Panc1 (cell line): ENCODE measurements around the gene WDR77. TPM values are rescaled to one million over a fixed set of nuclear protein-coding genes. Genes with fewer than 3 reads are reported as not detected.

Experiments used
- ATAC-seq: fragments of 200-7000 bp; cut with Tn5 transposase; 2 replicates; pipeline ENCODE4 v1.9.1; 2020; ENCODE audit warnings: mild to moderate bottlenecking, moderate library complexity
- BruUV-seq: library from RNA; stranded (reverse); fragments of 400-500 nt; replicated peaks from 2 replicates; lab custom pipeline; 2021; lab: Mats Ljungman, UMichigan
- CTCF ChIA-PET: fragments of 300-600 bp; sonication (Branson Sonifier 250); formaldehyde crosslinking; loops from one replicate; lab custom pipeline; 2022; ENCODE audit warnings: antibody characterized with exemption; lab: Charles Lee
- POLR2A ChIA-PET: fragments of 300-600 bp; sonication (Branson Sonifier 250); formaldehyde crosslinking; loops from one replicate; lab custom pipeline; 2022; ENCODE audit warnings: antibody characterized with exemption; lab: Charles Lee
- DNase-seq: peaks from one replicate; pipeline ENCODE4 v3.0.0-alpha.2; 2010; ENCODE audit warnings: low read depth, low spot score
- H3K27ac ChIP-seq: 2 replicates; pipeline ENCODE4 v1.5.1; 2011; ENCODE audit warnings: mild to moderate bottlenecking, low read length, inconsistent platforms
- H3K27me3 ChIP-seq: fragments of 200-500 bp; sonication (Bioruptor generic); 2 replicates; pipeline ENCODE4 v1.6.0; 2014; ENCODE audit warnings: low read length, inconsistent platforms; ENCODE audit not compliant: control insufficient read depth, insufficient read depth
- H3K36me3 ChIP-seq: fragments of 200-500 bp; sonication (Bioruptor generic); 2 replicates; pipeline ENCODE4 v1.5.1; 2014; ENCODE audit warnings: inconsistent platforms, mild to moderate bottlenecking, low read length, moderate library complexity; ENCODE audit not compliant: control insufficient read depth, insufficient read depth
- H3K4me1 ChIP-seq: 2 replicates; pipeline ENCODE4 v1.5.1; 2011; ENCODE audit warnings: inconsistent platforms, mild to moderate bottlenecking, low read length, moderate library complexity; ENCODE audit not compliant: control insufficient read depth, insufficient read depth
- H3K4me3 ChIP-seq, 2 experiments: 2 replicates each; pipeline ENCODE4 v1.5.1; 2011 to 2012; ENCODE audit warnings: low read depth in 2 of 2, low read length in 2 of 2, mild to moderate bottlenecking in 2 of 2, inconsistent platforms in 1 of 2, moderate library complexity in 1 of 2
- H3K9me3 ChIP-seq: fragments of 200-500 bp; sonication (Bioruptor generic); 2 replicates; pipeline ENCODE4 v1.5.1; 2014; ENCODE audit warnings: low read depth, mild to moderate bottlenecking, inconsistent platforms, low read length, moderate library complexity; ENCODE audit not compliant: control insufficient read depth, insufficient read depth
- POLR2AphosphoS5 ChIP-seq: IDR thresholded peaks from 2 replicates; pipeline ENCODE4 v1.6.1; 2012; ENCODE audit warnings: mild to moderate bottlenecking, low read depth, low read length, moderate library complexity
- SIN3A ChIP-seq: IDR thresholded peaks from 2 replicates; pipeline ENCODE4 v1.6.1; 2012; ENCODE audit warnings: low read depth, mild to moderate bottlenecking, low read length, moderate library complexity, borderline replicate concordance; ENCODE audit not compliant: insufficient read depth
- TCF7L2 ChIP-seq: IDR thresholded peaks from 2 replicates; pipeline ENCODE4 v1.6.1; 2011; ENCODE audit warnings: mild to moderate bottlenecking, low read depth, low read length, inconsistent platforms
- in situ Hi-C: cut with HindIII; loops from 2 replicates; pipeline ENCODE4 v1.10.0; 2016; ENCODE audit warnings: low sequenced_read_pairs, low pct_unique_long_range_greater_than_20kb
- intact Hi-C: fragments of 100-400 bp; cut with micrococcal nuclease; formaldehyde crosslinking; loops from one replicate; pipeline ENCODE4 v1.10.0; 2022; ENCODE audit not compliant: unreplicated experiment
- total RNA-seq: library from RNA; stranded (reverse); gene quantifications from one replicate; pipeline ENCODE4 v1.2.1, GENCODE V29; 2021; ENCODE audit not compliant: unreplicated experiment
- TF ChIP-seq, protein P1 (sequence below), 2 experiments: IDR thresholded peaks; 2 replicates each; pipeline ENCODE4 v1.6.1; 2011 to 2012; ENCODE audit warnings: low read depth in 2 of 2, control low read depth in 1 of 2, low read length in 1 of 2, mild to moderate bottlenecking in 1 of 2, moderate library complexity in 1 of 2; ENCODE audit not compliant: insufficient read depth in 1 of 2
- TF ChIP-seq, protein P2 (sequence below): fragments of 450-650 bp; IDR thresholded peaks from 2 replicates; pipeline ENCODE4 v1.5.1; 2017; ENCODE audit warnings: mild to moderate bottlenecking

Gene WDR77
- total RNA-seq, 1 experiment from 2014 or later = 49.9 TPM

DNA sequence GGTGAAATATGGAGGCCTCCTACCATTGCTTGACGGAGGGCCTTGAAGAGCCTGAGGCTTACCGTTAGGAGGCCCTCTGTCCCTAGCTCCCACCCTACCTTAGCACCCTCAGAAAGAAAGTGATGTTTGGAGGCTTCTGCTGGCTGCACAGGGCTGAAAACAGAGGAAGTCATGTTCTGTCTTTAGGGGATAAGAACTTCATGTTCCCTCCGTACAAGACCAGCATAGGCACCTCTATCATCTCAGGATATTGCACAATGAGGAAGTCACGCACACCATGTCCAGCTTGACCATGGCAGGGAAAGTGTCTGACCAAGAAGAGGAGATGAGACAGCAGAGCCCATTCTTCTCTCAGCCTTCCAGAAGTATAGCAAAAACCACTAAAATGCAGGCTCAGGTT is 40.5 kb upstream of the WDR77 start:
- DNase-seq (no peak), ATAC-seq (no peak)
- Histone ChIP-seq H3K36me3 (no peaks in the 10 kb centered on the region), H3K4me3 (no peak overlapping the region), H3K27ac (no peak overlapping the region), H3K4me1 (no peaks in the 10 kb centered on the region), H3K27me3 (no peaks in the 10 kb centered on the region; the same call in 1 of the 2 replicates), H3K9me3 (no peaks in the 10 kb centered on the region)
- in situ Hi-C loops (no loop called here), intact Hi-C loops (loop anchor here (10.0 kb wide), 1 partner anchor 255 kb away; no protein-coding TSS in a partner anchor)
- CTCF ChIA-PET = interaction anchor here (2.2 kb wide), 1 partner anchor 18 kb away, joined by 4 read pairs; no protein-coding TSS in a partner anchor
- no peak for TF ChIP-seq TCF7L2
- no peak for TF ChIP-seq POLR2AphosphoS5
- no peak for TF ChIP-seq SIN3A
- TF ChIP-seq, protein P1, sequence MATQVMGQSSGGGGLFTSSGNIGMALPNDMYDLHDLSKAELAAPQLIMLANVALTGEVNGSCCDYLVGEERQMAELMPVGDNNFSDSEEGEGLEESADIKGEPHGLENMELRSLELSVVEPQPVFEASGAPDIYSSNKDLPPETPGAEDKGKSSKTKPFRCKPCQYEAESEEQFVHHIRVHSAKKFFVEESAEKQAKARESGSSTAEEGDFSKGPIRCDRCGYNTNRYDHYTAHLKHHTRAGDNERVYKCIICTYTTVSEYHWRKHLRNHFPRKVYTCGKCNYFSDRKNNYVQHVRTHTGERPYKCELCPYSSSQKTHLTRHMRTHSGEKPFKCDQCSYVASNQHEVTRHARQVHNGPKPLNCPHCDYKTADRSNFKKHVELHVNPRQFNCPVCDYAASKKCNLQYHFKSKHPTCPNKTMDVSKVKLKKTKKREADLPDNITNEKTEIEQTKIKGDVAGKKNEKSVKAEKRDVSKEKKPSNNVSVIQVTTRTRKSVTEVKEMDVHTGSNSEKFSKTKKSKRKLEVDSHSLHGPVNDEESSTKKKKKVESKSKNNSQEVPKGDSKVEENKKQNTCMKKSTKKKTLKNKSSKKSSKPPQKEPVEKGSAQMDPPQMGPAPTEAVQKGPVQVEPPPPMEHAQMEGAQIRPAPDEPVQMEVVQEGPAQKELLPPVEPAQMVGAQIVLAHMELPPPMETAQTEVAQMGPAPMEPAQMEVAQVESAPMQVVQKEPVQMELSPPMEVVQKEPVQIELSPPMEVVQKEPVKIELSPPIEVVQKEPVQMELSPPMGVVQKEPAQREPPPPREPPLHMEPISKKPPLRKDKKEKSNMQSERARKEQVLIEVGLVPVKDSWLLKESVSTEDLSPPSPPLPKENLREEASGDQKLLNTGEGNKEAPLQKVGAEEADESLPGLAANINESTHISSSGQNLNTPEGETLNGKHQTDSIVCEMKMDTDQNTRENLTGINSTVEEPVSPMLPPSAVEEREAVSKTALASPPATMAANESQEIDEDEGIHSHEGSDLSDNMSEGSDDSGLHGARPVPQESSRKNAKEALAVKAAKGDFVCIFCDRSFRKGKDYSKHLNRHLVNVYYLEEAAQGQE (IDR thresholded peaks at IDR 0.05; ENCODE audit: insufficient read depth in 1 of 2, low read depth in 2 of 2, low read length in 1 of 2) = no peak
- TF ChIP-seq, protein P2, sequence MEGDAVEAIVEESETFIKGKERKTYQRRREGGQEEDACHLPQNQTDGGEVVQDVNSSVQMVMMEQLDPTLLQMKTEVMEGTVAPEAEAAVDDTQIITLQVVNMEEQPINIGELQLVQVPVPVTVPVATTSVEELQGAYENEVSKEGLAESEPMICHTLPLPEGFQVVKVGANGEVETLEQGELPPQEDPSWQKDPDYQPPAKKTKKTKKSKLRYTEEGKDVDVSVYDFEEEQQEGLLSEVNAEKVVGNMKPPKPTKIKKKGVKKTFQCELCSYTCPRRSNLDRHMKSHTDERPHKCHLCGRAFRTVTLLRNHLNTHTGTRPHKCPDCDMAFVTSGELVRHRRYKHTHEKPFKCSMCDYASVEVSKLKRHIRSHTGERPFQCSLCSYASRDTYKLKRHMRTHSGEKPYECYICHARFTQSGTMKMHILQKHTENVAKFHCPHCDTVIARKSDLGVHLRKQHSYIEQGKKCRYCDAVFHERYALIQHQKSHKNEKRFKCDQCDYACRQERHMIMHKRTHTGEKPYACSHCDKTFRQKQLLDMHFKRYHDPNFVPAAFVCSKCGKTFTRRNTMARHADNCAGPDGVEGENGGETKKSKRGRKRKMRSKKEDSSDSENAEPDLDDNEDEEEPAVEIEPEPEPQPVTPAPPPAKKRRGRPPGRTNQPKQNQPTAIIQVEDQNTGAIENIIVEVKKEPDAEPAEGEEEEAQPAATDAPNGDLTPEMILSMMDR = no peak
- POLR2A ChIA-PET = no interaction called here
- no TSS peak for BruUV-seq

DNA sequence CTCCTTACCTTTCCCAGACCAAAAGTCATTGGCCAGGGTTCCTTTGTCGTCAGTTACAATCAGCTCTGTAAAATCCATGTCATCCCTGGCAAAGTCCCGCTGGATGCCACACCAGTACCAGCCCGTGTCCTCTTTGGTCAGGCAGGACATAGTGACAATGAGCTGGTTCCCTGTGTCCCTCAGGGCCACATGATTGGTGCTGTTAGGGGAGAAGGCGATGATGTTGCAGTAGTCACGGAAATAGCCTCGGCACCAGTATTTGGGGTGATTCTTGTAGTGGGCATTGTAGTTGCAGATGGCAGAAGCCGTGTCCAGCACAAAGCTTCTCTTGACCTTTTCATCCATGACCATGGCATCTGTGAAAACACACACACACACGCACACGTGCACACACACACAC is 39.6 kb upstream of the WDR77 start:
- no peak overlapping the region for H3K4me3 ChIP-seq
- CTCF ChIA-PET = no interaction called here
- no TSS peak for BruUV-seq
- POLR2A ChIA-PET = no interaction called here
- H3K27me3 ChIP-seq = no peaks in the 10 kb centered on the region; the same call in 1 of the 2 replicates
- no peaks in the 10 kb centered on the region for H3K9me3 ChIP-seq
- no peak for DNase-seq
- no peaks in the 10 kb centered on the region for H3K36me3 ChIP-seq
- no peak overlapping the region for H3K27ac ChIP-seq
- intact Hi-C loops (loop anchor here (10.0 kb wide), 1 partner anchor 256 kb away; no protein-coding TSS in a partner anchor), in situ Hi-C loops (no loop called here)
- no peaks in the 10 kb centered on the region for H3K4me1 ChIP-seq
- TF ChIP-seq, protein P2 = no peak
- no peak for TF ChIP-seq TCF7L2
- no peak for ATAC-seq
